IMR-90 (cell line): ENCODE results near the gene IGIP. TPM values are rescaled to one million over a fixed set of nuclear protein-coding genes. Genes with fewer than 3 reads are reported as not detected.

Source experiments
- ATAC-seq: fragments of 200-7000 bp; cut with Tn5 transposase; 2 replicates; pipeline ENCODE4 v1.9.1; 2020; ENCODE audit warnings: low read depth, mild to moderate bottlenecking, moderate library complexity
- BruUV-seq: library from RNA; stranded (reverse); fragments of 400-500 nt; replicated peaks from 2 replicates; lab custom pipeline; 2021; lab: Mats Ljungman, UMichigan
- CTCF ChIA-PET: fragments of 300-600 bp; formaldehyde crosslinking; extraction: SDS; loops from one replicate; lab custom pipeline; 2021; ENCODE audit warnings: antibody characterized with exemption; lab: Yijun Ruan, JAX
- POLR2A ChIA-PET: fragments of 300-600 bp; sonication (Branson Sonifier 250); formaldehyde crosslinking; loops from one replicate; lab custom pipeline; 2022; ENCODE audit warnings: antibody characterized with exemption; ENCODE audit not compliant: unreplicated experiment; lab: Charles Lee
- DNase-seq: peaks from one replicate; pipeline ENCODE4 v3.0.0; 2013
- H2AFZ ChIP-seq: replicated peaks from 2 replicates; pipeline ENCODE3; 2013; ENCODE audit warnings: low read length, mild to moderate bottlenecking; ENCODE audit not compliant: poor library complexity
- H2AK5ac ChIP-seq: 2 replicates; pipeline ENCODE4 v1.6.1; 2013; ENCODE audit warnings: low read depth, low read length, inconsistent platforms
- H2AK9ac ChIP-seq: replicated peaks from 2 replicates; pipeline ENCODE3; 2013; ENCODE audit warnings: mild to moderate bottlenecking, low read depth, low read length, moderate library complexity; ENCODE audit not compliant: poor library complexity
- H2BK120ac ChIP-seq: 2 replicates; pipeline ENCODE4 v1.6.1; 2013; ENCODE audit warnings: low read depth, low read length, inconsistent platforms
- H2BK15ac ChIP-seq: 3 replicates; pipeline ENCODE4 v1.6.1; 2013; ENCODE audit warnings: low read depth, low read length, inconsistent platforms
- H2BK20ac ChIP-seq: 2 replicates; pipeline ENCODE4 v1.6.1; 2013; ENCODE audit warnings: low read depth, mild to moderate bottlenecking, inconsistent platforms, low read length, moderate library complexity
- H2BK5ac ChIP-seq: 2 replicates; pipeline ENCODE4 v1.6.1; 2013; ENCODE audit warnings: mild to moderate bottlenecking, low read depth, low read length, inconsistent platforms; ENCODE audit not compliant: poor library complexity, severe bottlenecking
- H3K14ac ChIP-seq: replicated peaks from 2 replicates; pipeline ENCODE4 v1.6.1; 2013; ENCODE audit warnings: low read depth, low read length, inconsistent platforms
- H3K18ac ChIP-seq: 2 replicates; pipeline ENCODE4 v1.6.1; 2013; ENCODE audit warnings: low read depth, low read length, control low read depth
- H3K23ac ChIP-seq: 2 replicates; pipeline ENCODE4 v1.6.1; 2013; ENCODE audit warnings: low read depth, low read length, inconsistent platforms
- H3K27ac ChIP-seq: 2 replicates; pipeline ENCODE4 v1.5.1; 2013; ENCODE audit warnings: mild to moderate bottlenecking, control low read depth, low read length; ENCODE audit not compliant: insufficient read depth
- H3K27me3 ChIP-seq: 2 replicates; pipeline ENCODE4 v1.6.1; 2013; ENCODE audit warnings: low read length; ENCODE audit not compliant: control insufficient read depth, insufficient read depth
- H3K36me3 ChIP-seq: 2 replicates; pipeline ENCODE4 v1.6.1; 2013; ENCODE audit warnings: low read length, mixed read lengths; ENCODE audit not compliant: control insufficient read depth, insufficient read depth
- H3K4ac ChIP-seq: 2 replicates; pipeline ENCODE4 v1.6.1; 2013; ENCODE audit warnings: low read depth, low read length, inconsistent platforms
- H3K4me1 ChIP-seq: 2 replicates; pipeline ENCODE4 v1.6.1; 2013; ENCODE audit warnings: low read length, mixed read lengths; ENCODE audit not compliant: control insufficient read depth, insufficient read depth
- H3K4me2 ChIP-seq: 2 replicates; pipeline ENCODE4 v1.6.1; 2013; ENCODE audit warnings: low read depth, mild to moderate bottlenecking, control low read depth, low read length, moderate library complexity
- H3K4me3 ChIP-seq: 2 replicates; pipeline ENCODE4 v1.5.1; 2013; ENCODE audit warnings: low read depth, mild to moderate bottlenecking, control low read depth, low read length, moderate library complexity; ENCODE audit not compliant: insufficient read depth
- H3K56ac ChIP-seq: 2 replicates; pipeline ENCODE4 v1.6.1; 2013; ENCODE audit warnings: low read length, inconsistent platforms; ENCODE audit not compliant: insufficient read depth; ENCODE audit errors: extremely low read depth
- H3K79me1 ChIP-seq, 2 experiments: 2 replicates each; pipeline ENCODE4 v1.6.1; 2013; ENCODE audit warnings: low read length in 2 of 2, inconsistent platforms in 1 of 2, low read depth in 1 of 2
- H3K9ac ChIP-seq: 2 replicates; pipeline ENCODE4 v1.6.1; 2013; ENCODE audit warnings: low read depth, low read length, control low read depth
- H3K9me1 ChIP-seq: 2 replicates; pipeline ENCODE4 v1.6.1; 2013; ENCODE audit warnings: low read length, inconsistent platforms; ENCODE audit not compliant: insufficient read depth
- H3K9me3 ChIP-seq: 2 replicates; pipeline ENCODE4 v1.6.1; 2013; ENCODE audit warnings: low read length; ENCODE audit not compliant: control insufficient read depth, insufficient read depth
- H4K20me1 ChIP-seq: 2 replicates; pipeline ENCODE4 v1.6.1; 2013; ENCODE audit warnings: low read length, inconsistent platforms; ENCODE audit not compliant: insufficient read depth
- H4K5ac ChIP-seq: 2 replicates; pipeline ENCODE4 v1.6.1; 2013; ENCODE audit warnings: mild to moderate bottlenecking, low read depth, low read length, control low read depth
- H4K8ac ChIP-seq, 2 experiments: 2 replicates each; pipeline ENCODE4 v1.6.1; 2013; ENCODE audit warnings: low read depth in 2 of 2, low read length in 2 of 2, control low read depth in 1 of 2, inconsistent platforms in 1 of 2
- H4K91ac ChIP-seq: 2 replicates; pipeline ENCODE4 v1.6.1; 2013; ENCODE audit warnings: low read depth, low read length, inconsistent platforms; ENCODE audit not compliant: insufficient read depth
- BHLHE40 ChIP-seq: fragments of 150-350 bp; IDR thresholded peaks from 2 replicates; pipeline ENCODE4 v1.6.1; 2016; ENCODE audit warnings: mild to moderate bottlenecking, low read depth, low read length
- CHD1 ChIP-seq: IDR thresholded peaks from 2 replicates; pipeline ENCODE4 v1.6.1; 2012; ENCODE audit warnings: low read depth, low read length, improper control_type of control experiment
- FOS ChIP-seq: fragments of 150-350 bp; IDR thresholded peaks from 2 replicates; pipeline ENCODE4 v1.6.1; 2016; ENCODE audit warnings: low read depth, low read length
- MAFK ChIP-seq: IDR thresholded peaks from 2 replicates; pipeline ENCODE4 v1.6.1; 2012; ENCODE audit warnings: low read depth, low read length, improper control_type of control experiment
- MXI1 ChIP-seq: IDR thresholded peaks from 2 replicates; pipeline ENCODE4 v1.6.1; 2012; ENCODE audit warnings: low read depth, mild to moderate bottlenecking, low read length, moderate library complexity, borderline replicate concordance
- NFE2L2 ChIP-seq: fragments of 150-350 bp; IDR thresholded peaks from 2 replicates; pipeline ENCODE4 v1.6.1; 2016; ENCODE audit warnings: low read depth, mild to moderate bottlenecking, low read length
- POLR2A ChIP-seq: IDR thresholded peaks from 2 replicates; pipeline ENCODE4 v1.6.1; 2012; ENCODE audit warnings: mild to moderate bottlenecking, low read depth, low read length
- RAD21 ChIP-seq: IDR thresholded peaks from 2 replicates; pipeline ENCODE4 v1.6.1; 2012; ENCODE audit warnings: low read length, improper control_type of control experiment
- RCOR1 ChIP-seq: IDR thresholded peaks from 2 replicates; pipeline ENCODE4 v1.6.1; 2012; ENCODE audit warnings: mild to moderate bottlenecking, low read length, improper control_type of control experiment; ENCODE audit not compliant: insufficient replicate concordance
- SMC3 ChIP-seq: fragments of 150-350 bp; IDR thresholded peaks from 2 replicates; pipeline ENCODE4 v1.6.1; 2016; ENCODE audit warnings: low read depth, mild to moderate bottlenecking, antibody characterized with exemption, low read length, moderate library complexity
- WGBS, 2 experiments: methylation state at CpG; one replicate each; pipeline versions ENCODE4 v1.1.5 to v1.1.7; 2013; ENCODE audit warnings: missing lambda C conversion rate in 2 of 2; ENCODE audit not compliant: insufficient read length in 1 of 2; ENCODE audit errors: extremely low coverage in 2 of 2; 5-methylcytosine and 5-hydroxymethylcytosine counted together
- dilution Hi-C: fragments of 300-500 bp; cut with HindIII; formaldehyde crosslinking; loops from one replicate; pipeline ENCODE4 v1.14.3; 2018; ENCODE audit warnings: low sequenced_read_pairs; ENCODE audit not compliant: unreplicated experiment
- in situ Hi-C: fragments of 300-500 bp; cut with MboI; formaldehyde crosslinking; loops from 3 replicates; pipeline ENCODE4 v1.14.3; 2019; ENCODE audit warnings: low sequenced_read_pairs, inconsistent platforms, mixed read lengths
- intact Hi-C: fragments of 100-400 bp; cut with micrococcal nuclease; formaldehyde crosslinking; loops from 2 replicates; pipeline ENCODE4 v1.10.0; 2022
- polyA plus RNA-seq, 3 experiments: library from polyadenylated mRNA; depleted of rRNA; stranded (reverse); fragments of >200 nt; gene quantifications; 2 replicates each; pipeline ENCODE4 v1.2.3, GENCODE V29; 2012; ENCODE audit warnings: low replicate concordance in 1 of 3
- total RNA-seq: library from RNA; depleted of rRNA; stranded (reverse); fragments of >200 nt; gene quantifications from 2 replicates; pipeline ENCODE4 v1.2.3, GENCODE V29; 2012
- TF ChIP-seq, protein P1 (sequence below): fragments of 150-350 bp; IDR thresholded peaks from 2 replicates; pipeline ENCODE4 v1.6.1; 2016; ENCODE audit warnings: low read depth, mild to moderate bottlenecking, low read length, moderate library complexity, borderline replicate concordance
- TF ChIP-seq, protein P2 (sequence below): fragments of 150-350 bp; IDR thresholded peaks from 2 replicates; pipeline ENCODE4 v1.6.1; 2017; ENCODE audit warnings: mild to moderate bottlenecking, antibody characterized with exemption, low read length, low read depth
- TF ChIP-seq, protein P3 (sequence below): conservative IDR thresholded peaks from 2 replicates; pipeline ENCODE4 v1.5.1; 2012; ENCODE audit warnings: mild to moderate bottlenecking, low read depth, low read length, improper control_type of control experiment

IGIP gene
- total and polyA plus RNA-seq, 2 of the 4 experiments (the other 2 are of a cell fraction): 1.2 to 5.0 TPM

DNA sequence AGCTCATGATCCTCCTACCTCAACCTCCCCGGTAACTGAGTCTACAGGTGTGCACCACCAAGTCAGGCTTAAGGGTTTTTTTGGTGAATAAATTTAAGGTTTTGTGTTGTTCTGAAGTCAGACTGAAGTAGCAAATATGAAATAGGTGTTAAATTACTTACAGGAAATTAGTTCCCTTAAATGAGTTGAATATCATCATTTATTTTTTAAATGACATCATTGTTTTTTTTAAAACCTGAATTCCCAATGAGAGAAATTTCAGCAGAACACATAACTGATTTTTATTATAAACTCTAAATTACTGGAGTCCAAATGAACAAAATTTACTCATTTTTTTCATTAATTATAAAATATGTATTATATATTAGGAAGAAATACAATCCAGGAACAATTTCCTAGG, 49.6 kb upstream of the IGIP start (continued):
- TF ChIP-seq, protein P1, sequence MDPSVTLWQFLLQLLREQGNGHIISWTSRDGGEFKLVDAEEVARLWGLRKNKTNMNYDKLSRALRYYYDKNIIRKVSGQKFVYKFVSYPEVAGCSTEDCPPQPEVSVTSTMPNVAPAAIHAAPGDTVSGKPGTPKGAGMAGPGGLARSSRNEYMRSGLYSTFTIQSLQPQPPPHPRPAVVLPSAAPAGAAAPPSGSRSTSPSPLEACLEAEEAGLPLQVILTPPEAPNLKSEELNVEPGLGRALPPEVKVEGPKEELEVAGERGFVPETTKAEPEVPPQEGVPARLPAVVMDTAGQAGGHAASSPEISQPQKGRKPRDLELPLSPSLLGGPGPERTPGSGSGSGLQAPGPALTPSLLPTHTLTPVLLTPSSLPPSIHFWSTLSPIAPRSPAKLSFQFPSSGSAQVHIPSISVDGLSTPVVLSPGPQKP: no peak

DNA sequence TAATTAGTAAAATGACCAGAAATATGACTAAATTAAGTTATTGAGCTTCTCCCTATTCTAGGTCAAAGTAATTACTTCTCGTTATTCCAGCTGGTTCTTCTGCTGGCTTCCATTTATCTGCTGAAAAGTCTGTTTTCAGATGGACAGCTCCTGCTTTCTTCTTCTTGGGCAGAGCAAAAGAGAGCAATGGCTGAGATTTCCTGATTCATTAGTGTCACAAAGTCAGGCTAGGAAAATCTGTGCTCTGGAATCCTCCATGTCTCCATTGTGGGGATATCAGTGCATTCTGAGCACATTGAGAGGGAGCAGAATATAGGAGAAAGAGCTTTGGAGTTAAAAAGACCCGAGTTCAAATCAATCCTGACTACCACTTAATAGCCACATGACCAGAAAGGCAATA, 48.9 kb upstream of the IGIP start:
- Histone ChIP-seq H3K56ac (no peak overlapping the region), H3K9ac (no peak overlapping the region), H3K9me3 (no peaks in the 10 kb centered on the region), H3K9me1 (no peaks in the 10 kb centered on the region), H3K4ac (no peak overlapping the region), H3K79me1 (no peaks in the 10 kb centered on the region), H3K18ac (no peak overlapping the region), H2AK9ac (no peak overlapping the region), H3K4me1 (no peaks in the 10 kb centered on the region), H4K91ac (no peak overlapping the region), H4K20me1 (no peaks in the 10 kb centered on the region), H2BK120ac (no peak overlapping the region), H3K4me3 (no peak overlapping the region), H3K36me3 (no peaks in the 10 kb centered on the region), H3K4me2 (no peak overlapping the region), H2AK5ac (no peak overlapping the region), H3K27me3 (peaks cover 15% of the 10 kb centered on the region), H2BK5ac (no peak overlapping the region), H4K5ac (no peak overlapping the region), H2AFZ (no peak overlapping the region), H3K27ac (no peak overlapping the region), H3K23ac (no peak overlapping the region), H2BK20ac (no peak overlapping the region), H2BK15ac (no peak overlapping the region), H4K8ac (no peak overlapping the region), H3K14ac (no peak overlapping the region)
- CTCF ChIA-PET: interaction anchor here (1.4 to 1.9 kb wide), 2 partner anchors 70 to 83 kb away, joined by 3 to 6 read pairs; no protein-coding TSS in a partner anchor
- dilution Hi-C loops: no loop called here
- no peak for DNase-seq
- 40% methylated on average over 1 of the region's 2 CpGs; no CpG with 5 or more reads in 1 of the 2 experiments for WGBS, 2 experiments
- ATAC-seq: no peak
- BruUV-seq: no TSS peak
- in situ Hi-C loops: no loop called here
- intact Hi-C loops: loop anchor here (10.0 kb wide), 1 partner anchor 278 kb away; no protein-coding TSS in a partner anchor
- POLR2A ChIA-PET: no interaction called here
- TF ChIP-seq SMC3: no peak
- TF ChIP-seq, protein P2, sequence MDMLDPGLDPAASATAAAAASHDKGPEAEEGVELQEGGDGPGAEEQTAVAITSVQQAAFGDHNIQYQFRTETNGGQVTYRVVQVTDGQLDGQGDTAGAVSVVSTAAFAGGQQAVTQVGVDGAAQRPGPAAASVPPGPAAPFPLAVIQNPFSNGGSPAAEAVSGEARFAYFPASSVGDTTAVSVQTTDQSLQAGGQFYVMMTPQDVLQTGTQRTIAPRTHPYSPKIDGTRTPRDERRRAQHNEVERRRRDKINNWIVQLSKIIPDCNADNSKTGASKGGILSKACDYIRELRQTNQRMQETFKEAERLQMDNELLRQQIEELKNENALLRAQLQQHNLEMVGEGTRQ: no peak
- TF ChIP-seq, protein P3, sequence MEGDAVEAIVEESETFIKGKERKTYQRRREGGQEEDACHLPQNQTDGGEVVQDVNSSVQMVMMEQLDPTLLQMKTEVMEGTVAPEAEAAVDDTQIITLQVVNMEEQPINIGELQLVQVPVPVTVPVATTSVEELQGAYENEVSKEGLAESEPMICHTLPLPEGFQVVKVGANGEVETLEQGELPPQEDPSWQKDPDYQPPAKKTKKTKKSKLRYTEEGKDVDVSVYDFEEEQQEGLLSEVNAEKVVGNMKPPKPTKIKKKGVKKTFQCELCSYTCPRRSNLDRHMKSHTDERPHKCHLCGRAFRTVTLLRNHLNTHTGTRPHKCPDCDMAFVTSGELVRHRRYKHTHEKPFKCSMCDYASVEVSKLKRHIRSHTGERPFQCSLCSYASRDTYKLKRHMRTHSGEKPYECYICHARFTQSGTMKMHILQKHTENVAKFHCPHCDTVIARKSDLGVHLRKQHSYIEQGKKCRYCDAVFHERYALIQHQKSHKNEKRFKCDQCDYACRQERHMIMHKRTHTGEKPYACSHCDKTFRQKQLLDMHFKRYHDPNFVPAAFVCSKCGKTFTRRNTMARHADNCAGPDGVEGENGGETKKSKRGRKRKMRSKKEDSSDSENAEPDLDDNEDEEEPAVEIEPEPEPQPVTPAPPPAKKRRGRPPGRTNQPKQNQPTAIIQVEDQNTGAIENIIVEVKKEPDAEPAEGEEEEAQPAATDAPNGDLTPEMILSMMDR: no peak
- TF ChIP-seq MAFK: no peak
- TF ChIP-seq BHLHE40: no peak
- TF ChIP-seq CHD1: no peak
- no peak for TF ChIP-seq FOS
- no peak for TF ChIP-seq RCOR1
- TF ChIP-seq POLR2A: no peak
- TF ChIP-seq, protein P1: no peak
- TF ChIP-seq RAD21: no peak
- TF ChIP-seq NFE2L2: no peak
- no peak for TF ChIP-seq MXI1
